Spleen (tissue), 7 donors: ENCODE measurements around the gene ARSA.

Experiments used
- CTCF ChIP-seq, 11 experiments: fragments of 200-600 bp in 7 of 11; fragments of 450-650 bp in 4 of 11; sonication (generic) in 4 of 11; IDR thresholded peaks in 8 of 11; conservative IDR thresholded peaks in 3 of 11; 1 replicate in 7 of 11; 2 replicates in 4 of 11; pipeline versions ENCODE4 v1.4.0 to v1.8.0; 2016 to 2021; ENCODE audit warnings: antibody characterized with exemption in 11 of 11, inconsistent platforms in 4 of 11, mild to moderate bottlenecking in 1 of 11
- POLR2A ChIP-seq, 3 donors: fragments of 450-650 bp; IDR thresholded peaks; one replicate each; pipeline ENCODE4 v1.5.1; 2017; ENCODE audit warnings: antibody characterized with exemption in 3 of 3, mild to moderate bottlenecking in 1 of 3
- donor health status: DM: no; HTN: no; CAD: no; lungs with moderate emphysema.
- donor health status: DM: no; HTN: no; CAD: no.
- donor health status: DM: no; HTN: no; CAD: no.

GRCh38 chr22:50628543-50629134 lies 687 bp upstream of the ARSA start:
- TF ChIP-seq POLR2A (IDR thresholded peaks at IDR 0.05) (no peak), CTCF (IDR thresholded peaks at IDR 0.05 in 8 of 11, conservative IDR thresholded peaks at IDR 0.05 in 3 of 11) (peak in 1 of 11 experiments; percentile 8)
